ENCODE results near the gene PPIE.

GRCh38 chr1:39754026-39754570 is 15.4 kb downstream of the PPIE start:
- no peak for TF ChIP-seq CTCF (conservative IDR thresholded peaks at IDR 0.05; ENCODE audit: low read length)
- no peak for TF ChIP-seq EZH2phosphoT487 (IDR thresholded peaks at IDR 0.05; ENCODE audit: borderline replicate concordance, low read depth, low read length)
